Mesenteric fat pad (tissue), 1 donor: ENCODE results near the gene ZNF469. TPM values are rescaled to one million over a fixed set of nuclear protein-coding genes. Genes with fewer than 3 reads are reported as not detected.
"Not testable (repeated sequence)": the region's sequence is repeated elsewhere in the genome, so short reads cannot be mapped to it uniquely, and the experiment has no call there.

Experiments
- DNase-seq: peaks from one replicate; pipeline ENCODE4 v3.0.0-alpha.2; 2020; ENCODE audit warnings: low spot score
- total RNA-seq: library from RNA; stranded (reverse); fragmentation: NEBNext Ultra II Directional; extraction: Animal tissue kit (Norgen Biotek cat#: 25700); gene quantifications from one replicate; pipeline ENCODE4 v1.2.1, GENCODE V29; 2021
- donor health status: DM: yes; HTN: yes; CAD: no.

ZNF469 gene
- total RNA-seq, 1 donor from 2014 or later, result 2.5 TPM

DNA sequence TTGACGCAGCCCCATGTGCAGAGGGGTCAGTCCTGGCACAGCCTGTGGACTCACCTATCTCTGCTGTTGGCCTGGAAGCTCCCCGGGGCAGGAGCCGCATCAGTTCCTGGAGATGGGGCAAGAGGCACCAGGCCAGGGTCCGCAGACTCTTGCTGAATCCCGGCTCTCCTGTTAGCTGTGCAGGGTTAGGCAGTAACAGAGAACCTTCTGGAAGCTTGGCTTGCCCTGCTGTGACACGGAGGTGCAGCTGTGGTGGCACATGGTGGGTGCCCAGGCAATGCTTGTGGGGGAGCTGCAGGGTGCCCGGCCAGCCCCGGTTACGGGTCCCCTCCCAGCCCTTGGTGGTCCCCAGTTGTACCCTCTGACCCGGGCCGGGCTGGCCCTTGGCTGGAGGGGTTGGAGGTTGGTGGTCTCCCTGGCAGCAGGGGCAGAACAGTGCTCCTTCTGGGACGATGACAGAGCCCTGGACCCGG is 26.0 kb upstream of the ZNF469 start:
- DNase-seq, result no peak

DNA sequence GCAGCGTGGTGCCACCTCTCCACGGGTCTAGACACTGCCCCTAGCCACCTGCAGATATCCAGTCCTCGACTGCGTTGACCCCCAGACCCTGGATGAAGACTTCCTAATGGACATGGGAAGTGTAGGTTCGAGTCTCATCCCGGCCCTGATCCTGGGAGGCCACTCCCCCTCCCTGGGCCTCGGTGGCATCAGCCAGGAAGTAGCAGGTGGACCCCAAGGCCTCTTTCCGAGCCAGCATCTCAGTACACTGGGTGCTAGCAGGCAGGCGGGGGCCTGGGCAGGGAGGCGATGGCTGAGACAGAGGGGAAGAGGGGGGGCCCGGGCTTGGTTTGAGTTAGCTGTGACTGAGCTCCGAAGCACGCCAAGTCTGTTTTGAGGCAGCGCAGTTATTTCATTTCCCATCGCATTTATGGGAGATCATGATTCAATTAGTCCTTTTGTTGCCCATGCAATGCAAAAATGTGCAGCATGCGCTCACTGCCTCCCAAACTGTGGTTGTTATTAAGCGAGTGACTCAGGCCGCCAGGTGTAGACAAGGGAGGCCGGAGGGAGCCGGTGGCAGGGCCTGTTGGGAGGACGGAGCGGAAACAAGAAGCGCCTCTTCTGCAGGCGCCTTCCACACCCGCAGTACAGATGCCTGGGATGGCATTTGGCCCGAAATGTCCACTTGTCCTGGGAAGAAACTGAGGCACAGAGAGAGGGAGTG is 25.3 kb upstream of the ZNF469 start:
- DNase-seq, result no peak

DNA sequence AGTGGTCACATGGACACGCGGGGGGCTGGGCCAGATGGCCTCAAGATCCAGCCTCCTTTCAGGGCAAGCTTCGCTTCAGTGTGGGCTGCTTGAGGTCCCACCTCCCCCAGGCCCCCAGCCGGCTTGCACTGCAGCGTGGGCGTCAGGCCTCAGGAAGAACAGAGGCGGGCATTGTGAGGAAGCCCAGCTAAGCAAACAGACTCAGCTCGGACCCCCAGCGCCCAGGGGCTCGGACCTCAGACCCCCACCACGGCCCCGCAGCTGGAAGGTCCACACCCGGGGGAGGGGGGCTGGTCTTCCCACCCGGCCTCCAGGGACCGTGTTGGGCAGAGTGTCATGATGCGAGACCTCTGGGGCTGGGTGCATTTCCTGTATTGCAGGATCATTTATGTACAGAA is 24.7 kb upstream of the ZNF469 start:
- no peak for DNase-seq

DNA sequence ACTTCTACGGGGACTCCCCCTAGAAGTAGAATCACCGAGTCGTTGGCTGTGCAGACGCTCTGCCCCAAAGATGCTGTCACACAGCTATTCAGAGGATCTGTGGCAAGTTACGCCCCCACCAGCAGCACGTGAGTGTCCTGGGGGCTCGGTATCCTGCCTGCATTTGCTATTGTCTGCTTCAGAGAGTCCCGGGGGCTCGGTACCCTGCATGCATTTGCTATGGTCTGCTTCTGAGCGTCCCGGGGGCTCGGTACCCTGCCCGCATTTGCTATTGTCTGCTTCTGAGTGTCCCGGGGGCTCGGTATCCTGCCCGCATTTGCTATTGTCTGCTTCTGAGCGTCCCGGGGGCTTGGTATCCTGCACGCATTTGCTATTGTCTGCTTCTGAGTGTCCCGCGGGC is 23.8 kb upstream of the ZNF469 start:
- DNase-seq, result no peak

DNA sequence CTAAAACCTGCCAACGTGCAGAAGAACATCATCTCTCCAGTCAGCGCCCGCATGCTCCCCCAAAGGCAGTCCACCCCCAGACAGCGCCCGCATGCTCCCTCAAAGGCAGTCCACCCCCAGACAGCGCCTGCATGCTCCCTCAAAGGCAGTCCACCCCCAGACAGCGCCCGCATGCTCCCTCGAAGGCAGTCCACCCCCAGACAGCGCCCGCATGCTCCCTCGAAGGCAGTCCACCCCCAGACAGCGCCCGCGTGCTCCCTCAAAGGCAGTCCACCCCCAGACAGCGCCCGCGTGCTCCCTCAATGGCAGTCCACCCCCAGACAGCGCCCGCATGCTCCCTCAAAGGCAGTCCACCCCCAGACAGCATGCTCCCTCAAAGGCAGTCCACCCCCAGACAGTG is 22.4 kb upstream of the ZNF469 start:
- DNase-seq, result not testable (repeated sequence)

DNA sequence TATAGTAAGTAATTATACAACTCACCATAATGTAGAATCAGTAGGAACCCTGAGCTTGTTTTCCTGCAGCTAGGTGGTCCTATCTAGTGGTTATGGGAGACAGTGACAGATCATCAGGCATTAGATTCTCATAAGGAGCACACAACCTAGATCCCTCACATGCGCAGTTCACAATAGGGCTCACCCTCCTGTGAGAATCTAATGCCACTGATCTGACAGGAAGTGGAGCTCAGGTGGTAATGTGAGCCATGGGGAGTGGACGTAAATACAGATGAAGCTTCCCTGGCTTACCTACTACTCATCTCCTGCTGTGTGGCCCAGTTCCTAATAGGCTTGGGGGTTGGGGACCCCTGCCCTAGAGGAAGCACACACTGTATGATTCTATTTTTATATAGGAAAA is 21.8 kb upstream of the ZNF469 start:
- no peak for DNase-seq

DNA sequence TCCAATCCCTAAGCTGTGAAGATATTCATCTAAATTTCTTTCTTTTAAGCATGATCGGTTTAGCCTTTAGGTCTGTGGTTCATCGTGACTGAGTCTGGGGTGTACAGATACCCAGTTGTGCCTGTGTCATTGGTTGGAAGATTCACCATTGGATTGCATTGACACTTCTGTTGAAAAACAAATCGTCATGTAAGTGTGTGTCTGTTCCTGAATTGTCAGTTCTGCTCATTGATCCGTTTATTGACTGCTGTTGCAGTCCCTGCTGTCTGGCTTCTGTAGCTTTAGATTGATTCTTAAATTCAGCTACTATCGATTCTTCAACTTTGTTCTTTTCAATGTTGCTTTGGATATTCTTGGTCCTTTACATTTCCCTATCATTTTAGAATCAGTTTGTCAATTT is 21.0 kb upstream of the ZNF469 start:
- no peak for DNase-seq

DNA sequence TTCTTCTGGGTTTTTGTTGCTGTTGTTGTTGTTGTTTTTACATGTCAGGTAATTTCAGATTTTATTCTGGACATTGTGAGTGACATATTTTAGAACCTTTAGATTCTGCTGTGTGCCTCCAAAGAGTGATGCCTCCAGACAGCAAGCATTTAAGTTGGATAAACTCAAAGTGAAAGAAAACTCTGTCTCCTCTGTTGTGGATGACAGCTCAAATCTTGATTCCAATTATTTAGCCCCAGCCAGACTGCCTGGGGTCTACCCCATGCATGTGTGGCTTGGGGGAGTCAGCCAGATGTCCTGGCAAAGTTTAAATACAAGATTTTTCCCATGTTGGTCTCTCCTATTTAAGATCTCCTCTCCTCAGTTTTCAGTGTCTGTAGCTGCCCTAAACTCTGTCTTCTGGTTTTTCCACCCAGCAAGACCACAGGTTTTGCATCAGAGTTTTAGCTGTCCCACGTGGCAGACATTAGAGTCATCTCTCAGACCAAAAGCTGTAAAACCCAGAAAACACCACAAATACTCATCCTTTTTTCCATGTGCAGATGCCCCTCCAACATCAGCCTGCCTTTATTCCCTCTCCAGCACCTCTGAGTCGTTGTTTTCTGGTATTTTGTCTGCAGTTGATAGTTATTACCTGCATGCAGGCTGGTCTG is 19.4 kb upstream of the ZNF469 start:
- no peak for DNase-seq

DNA sequence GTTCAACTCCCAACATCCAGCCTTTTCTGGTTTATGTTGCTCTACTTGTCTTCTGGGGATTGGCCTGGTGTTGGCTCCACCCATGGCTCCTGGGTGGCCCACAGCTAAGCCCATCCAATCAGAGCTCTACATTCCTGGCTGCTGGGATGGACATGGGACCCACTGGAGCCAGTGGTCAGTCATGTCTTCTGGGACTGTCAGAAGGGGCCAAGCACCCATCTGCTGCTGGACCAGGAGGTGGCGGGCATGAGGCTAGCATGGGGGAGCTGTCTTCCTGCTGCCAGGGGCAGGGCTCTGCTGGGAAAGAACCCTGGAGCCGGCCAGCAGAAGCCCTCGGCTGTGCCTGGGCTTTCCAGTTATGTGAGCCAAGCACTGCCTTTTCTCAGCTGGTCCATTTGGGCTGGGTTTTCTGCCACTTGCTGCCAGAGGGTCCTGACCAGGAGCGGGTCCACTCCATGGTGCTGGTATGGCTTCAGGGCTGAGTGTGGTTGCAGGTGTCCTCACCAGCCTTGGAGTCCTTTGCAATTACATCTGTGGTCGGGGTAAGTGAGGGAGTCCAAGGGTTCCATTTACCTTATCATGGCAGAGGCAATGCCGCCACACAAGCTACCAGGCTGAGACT is 17.4 kb upstream of the ZNF469 start:
- DNase-seq, result no peak

DNA sequence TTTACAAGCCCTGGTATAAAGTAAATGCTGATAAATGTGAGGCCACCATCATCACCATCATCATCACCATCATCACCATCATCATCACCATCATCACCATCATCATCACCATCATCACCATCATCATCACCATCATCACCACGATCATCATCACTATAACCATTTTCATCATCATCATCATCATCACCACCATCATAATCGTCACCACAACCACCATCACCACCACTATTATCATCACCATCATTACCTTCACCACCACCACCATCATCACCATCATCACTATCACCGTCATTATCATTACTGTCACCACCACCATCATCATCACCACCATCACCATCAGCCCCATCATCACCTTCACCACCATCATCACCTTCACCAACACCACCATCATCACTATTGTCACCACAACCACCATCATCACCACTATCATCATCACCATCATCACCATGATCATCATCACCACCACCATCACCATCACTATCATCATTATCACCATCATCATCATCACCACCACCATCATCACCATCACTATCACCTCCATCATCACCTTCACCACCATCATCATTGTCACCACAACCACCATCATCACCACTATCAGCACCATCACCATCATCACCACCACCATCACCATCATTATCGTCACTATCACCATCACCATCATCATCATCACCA is 16.6 kb upstream of the ZNF469 start:
- DNase-seq, result no peak

DNA sequence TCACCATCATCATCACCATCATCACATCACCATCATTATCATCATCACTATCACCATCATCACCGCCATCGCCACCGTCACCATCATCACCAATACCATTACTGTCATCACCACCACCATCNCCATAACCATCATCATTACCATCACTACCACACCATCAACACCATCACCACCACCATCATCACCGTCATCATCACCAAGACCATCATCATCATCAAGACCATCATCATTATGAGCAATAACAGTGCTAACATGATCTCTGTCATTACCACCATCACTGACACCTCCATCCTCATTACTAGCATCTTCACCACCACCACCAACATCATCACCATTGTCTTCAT is 16.1 kb upstream of the ZNF469 start:
- no peak for DNase-seq

DNA sequence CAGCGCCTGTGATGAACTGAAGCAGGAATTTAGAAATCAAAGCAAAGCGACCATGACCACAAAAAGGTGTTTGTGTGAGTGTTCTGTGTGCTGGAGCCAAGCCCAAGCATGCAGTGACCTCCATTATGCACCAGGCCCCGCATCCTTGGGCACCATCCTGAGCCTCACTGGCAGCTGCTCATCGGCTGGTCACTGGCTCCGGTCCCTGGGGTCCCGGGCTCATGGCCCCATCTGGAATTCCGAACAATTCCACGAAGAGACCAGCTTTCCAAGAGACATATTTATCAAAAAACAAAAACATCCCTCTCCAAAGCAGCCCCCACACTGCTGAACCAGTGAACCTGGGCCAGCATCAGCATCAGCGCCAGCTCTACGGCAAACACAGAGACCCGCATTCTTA is 15.2 kb upstream of the ZNF469 start:
- no peak for DNase-seq

DNA sequence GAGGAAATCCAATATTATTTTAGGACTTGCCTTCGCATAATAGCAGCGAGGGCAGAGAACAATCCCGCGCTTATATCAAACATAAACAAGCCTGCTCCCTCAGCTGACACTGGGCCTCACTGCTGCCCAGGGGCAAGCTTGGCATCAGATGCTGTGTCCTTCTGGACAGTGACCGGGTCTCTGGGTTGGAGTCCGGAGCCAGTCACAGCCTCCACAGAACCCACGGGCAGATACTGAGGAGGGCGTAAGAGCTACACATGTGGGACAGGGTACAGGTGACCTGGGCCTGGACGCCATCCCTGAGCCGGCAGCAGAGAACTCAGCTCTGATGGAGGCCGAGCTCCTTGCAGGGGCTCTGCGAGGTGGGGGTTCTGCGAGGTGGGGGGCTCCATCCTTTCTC is 14.7 kb upstream of the ZNF469 start:
- no peak for DNase-seq

DNA sequence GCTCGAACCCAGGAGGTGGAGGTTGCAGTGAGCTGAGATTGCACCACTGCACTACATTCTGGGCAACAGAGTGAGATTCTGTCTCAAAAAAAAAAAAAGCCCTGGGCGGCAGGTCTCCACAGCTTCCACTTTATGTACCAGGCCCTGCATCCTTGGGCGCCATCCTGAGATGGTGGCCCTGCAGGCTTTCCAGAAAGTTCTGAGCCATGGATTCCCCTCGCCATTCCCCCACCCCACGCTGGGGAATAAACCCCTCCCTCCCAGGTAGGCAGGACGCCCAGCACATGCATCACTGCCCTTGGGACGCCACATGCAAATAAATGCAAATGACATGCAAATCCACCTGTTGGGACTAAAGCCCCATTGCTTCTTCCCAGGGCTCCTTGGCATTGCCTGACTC is 13.8 kb upstream of the ZNF469 start:
- no peak for DNase-seq

DNA sequence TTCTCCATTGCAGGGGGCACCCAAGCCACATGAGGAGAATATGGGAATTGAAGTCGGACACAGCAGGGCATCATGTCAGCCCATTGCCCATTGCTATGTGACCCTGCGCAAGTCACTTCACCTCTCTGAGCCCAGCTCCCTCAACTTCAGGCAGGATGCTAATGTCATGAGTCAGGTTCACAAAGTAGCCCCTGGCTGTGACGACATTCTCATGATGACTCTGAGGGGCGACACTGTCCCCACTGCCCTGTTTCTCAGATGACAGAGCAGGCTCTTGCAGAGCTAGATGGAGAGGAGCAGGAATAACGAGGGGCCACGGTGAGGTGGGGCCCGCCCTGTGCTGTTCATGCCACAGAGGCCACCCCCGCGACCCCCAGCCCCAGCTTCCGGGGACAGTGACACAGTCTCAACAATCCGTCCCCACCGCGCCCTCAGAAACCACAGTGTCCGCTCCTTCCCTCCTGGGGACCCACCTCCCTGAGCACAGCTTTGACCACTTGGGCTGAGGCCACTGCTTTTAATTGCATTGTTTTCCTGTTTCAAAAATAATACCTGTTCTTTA is 13.2 kb upstream of the ZNF469 start:
- no peak for DNase-seq

DNA sequence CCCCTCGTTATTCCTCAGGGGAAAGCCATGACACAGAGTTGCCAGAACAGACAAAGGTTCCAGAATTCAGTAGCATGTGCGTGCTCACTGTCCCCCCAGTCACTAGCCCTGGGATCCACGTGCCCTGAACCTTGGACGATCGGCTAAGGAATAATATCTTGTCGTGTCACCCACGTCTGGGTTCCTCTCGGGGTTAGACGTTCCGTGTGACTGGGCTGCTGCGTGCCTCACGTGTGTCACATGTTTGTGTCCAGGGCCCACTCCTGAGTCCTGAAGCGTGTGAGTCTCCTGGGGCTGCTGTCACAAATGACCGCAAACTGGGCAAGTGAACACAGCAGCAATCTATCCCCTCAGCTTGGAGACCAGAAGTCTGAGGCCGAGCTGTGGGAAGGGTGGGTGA is 12.4 kb upstream of the ZNF469 start:
- no peak for DNase-seq

DNA sequence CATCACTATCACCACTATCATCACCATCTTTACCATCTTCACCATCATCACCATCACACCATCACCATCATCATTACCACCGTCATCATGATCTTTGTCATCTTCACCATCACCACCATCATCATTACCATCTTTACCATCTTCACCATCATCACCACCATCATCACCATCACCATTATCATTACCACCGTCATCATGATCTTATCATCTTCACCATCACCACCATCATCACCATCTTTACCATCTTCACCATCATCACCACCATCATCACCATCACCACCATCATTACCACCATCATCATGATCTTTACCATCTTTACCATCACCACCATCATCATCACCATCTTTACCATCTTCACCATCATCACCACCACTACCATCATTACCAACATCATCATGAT is 10.2 kb upstream of the ZNF469 start:
- DNase-seq, result no peak

DNA sequence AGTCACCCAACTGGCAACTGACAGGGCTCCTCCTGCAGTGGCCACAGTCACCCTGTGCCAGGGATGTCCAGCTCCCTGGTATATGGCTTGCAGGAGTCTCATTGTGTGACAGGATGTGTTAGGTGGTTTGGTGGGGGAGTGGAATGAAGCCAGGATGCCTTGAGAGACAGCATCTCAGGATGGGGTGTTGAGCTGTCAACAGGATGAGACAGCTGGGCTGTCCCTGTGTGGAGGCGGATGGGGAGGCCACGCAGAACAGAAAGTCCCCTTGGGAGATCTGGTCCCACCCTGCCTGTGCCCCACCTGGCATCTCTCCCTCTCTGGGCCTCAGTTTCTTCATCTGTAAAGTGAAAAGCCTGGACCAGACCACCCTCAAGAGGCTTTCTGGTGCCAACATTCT is 9.5 kb upstream of the ZNF469 start:
- no peak for DNase-seq

DNA sequence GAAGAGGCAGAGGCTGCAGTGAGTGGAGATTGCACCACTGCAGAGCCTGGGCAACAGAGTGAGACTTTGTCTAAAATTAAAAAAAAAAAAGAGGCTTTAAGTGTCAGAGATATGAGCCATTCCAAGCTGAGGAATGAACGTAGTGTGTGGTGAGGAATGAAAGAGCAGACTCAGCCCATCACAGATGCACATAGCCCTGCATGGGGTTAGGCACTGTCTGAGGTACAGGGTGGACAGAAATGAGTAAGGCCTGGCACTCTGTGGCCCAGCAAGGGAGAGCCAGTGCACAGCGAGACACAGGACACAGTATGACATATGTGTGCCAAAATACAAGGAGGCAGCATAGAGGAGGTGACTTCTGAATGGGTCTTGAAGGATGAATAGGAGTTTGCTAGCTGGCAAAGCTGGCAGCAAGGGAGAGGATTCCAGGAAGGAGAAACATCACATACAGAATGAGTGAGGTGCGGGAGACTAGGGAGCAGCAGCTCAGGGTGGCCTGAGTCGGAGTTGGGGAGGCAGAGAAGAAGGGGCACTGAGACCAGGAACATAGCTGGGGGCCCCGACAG is 8.7 kb upstream of the ZNF469 start:
- DNase-seq, result no peak

DNA sequence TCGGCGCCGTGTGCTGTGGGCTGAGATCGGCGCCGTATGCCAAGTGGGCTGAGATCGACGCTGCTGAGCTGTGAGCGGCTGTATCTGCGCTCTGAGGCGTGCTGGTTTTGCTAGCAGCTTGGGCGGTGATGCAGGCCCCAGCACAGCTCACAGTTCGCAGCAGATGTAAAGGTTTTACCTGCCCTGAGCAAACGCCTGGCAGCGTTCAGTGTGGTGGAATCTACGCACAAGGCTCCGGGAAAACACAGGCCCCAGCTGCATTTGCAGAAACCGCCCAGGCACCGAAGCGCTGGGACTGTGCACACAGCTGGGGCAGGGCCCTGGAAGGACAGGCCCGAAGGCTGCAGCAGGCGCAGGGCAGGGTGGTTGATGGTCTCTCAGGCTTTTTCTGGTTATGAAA is 8.0 kb upstream of the ZNF469 start:
- DNase-seq, result no peak

DNA sequence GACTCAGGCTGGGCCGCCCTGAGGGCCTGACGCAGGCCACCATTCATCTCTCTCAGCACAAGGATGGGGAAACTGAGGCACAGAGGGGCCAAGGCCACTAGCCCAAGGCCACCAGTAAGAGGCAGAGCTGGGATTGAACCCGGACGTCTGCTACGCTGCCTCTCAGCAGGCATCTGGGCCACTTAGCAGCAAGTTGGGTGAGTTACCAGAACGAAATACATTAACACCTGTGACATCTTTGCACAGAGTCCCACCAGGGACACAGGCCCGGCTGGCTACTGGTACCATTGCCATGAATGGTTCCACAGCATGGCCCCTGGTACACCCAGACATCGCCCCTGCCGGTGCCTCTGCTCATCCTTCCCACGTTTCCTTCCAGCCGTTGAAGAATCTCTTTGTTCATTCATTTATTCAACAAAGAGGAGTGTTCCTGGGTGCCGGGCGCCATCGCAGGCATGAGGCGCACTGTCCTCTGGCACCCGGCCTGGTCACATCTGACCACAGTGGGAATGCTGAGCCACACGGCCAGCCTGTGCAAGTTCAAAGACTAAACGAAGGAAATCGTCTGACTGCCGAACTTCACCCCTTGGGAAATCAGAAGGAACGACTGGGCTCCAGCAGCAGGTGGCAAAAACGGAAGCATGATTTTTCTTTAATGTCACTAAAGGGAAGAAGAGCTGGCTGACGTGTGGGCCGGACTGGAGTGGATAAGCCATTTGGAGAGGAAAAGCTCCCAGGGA is 7.4 kb upstream of the ZNF469 start:
- no peak for DNase-seq
